Caco-2 (cell line): ENCODE results near the gene LNPEP. TPM values are rescaled to one million over a fixed set of nuclear protein-coding genes. Genes with fewer than 3 reads are reported as not detected.

ENCODE experiments used
- BruUV-seq: library from RNA; stranded (reverse); fragments of 400-500 nt; replicated peaks from 2 replicates; lab custom pipeline; 2021; lab: Mats Ljungman, UMichigan
- CTCF ChIA-PET: fragments of 300-600 bp; sonication (Branson Sonifier 250); formaldehyde crosslinking; loops from one replicate; lab custom pipeline; 2022; ENCODE audit warnings: antibody characterized with exemption; lab: Charles Lee
- POLR2A ChIA-PET: fragments of 300-600 bp; sonication (Branson Sonifier 250); formaldehyde crosslinking; loops from one replicate; lab custom pipeline; 2022; ENCODE audit warnings: antibody characterized with exemption; lab: Charles Lee
- DNase-seq, 2 experiments: peaks; one replicate each; pipeline versions ENCODE4 v3.0.0 to v3.0.0-alpha.2; 2020 to 2022
- H3K27me3 ChIP-seq: replicated peaks from 2 replicates; pipeline ENCODE4 v1.6.0; 2011; ENCODE audit warnings: low read length; ENCODE audit not compliant: control insufficient read depth, insufficient read depth
- H3K36me3 ChIP-seq: 2 replicates; pipeline ENCODE4 v1.5.1; 2011; ENCODE audit warnings: low read length; ENCODE audit not compliant: control insufficient read depth, insufficient read depth
- H3K4me1 ChIP-seq: fragments of 250-450 bp; sonication (Bioruptor Pico); 2 replicates; pipeline ENCODE4 v1.5.1; 2020; ENCODE audit warnings: mild to moderate bottlenecking
- H3K4me3 ChIP-seq: 2 replicates; pipeline ENCODE4 v1.5.1; 2011; ENCODE audit warnings: low read depth, mild to moderate bottlenecking, control low read depth, low read length
- H3K9me3 ChIP-seq: fragments of 250-450 bp; sonication (Bioruptor Pico); 2 replicates; pipeline ENCODE4 v1.5.1; 2020; ENCODE audit warnings: mild to moderate bottlenecking, moderate library complexity
- H3K27ac Mint-ChIP-seq: one replicate; pipeline ENCODE4 v1.8.0; 2022; ENCODE audit warnings: mixed read lengths; ENCODE audit not compliant: unreplicated experiment
- H3K27me3 Mint-ChIP-seq: one replicate; pipeline ENCODE4 v1.8.0; 2022; ENCODE audit warnings: mixed read lengths; ENCODE audit not compliant: insufficient read depth, unreplicated experiment
- H3K36me3 Mint-ChIP-seq: one replicate; pipeline ENCODE4 v1.8.0; 2022; ENCODE audit warnings: mild to moderate bottlenecking, mixed read lengths; ENCODE audit not compliant: insufficient read depth, unreplicated experiment
- H3K4me1 Mint-ChIP-seq: one replicate; pipeline ENCODE4 v1.8.0; 2022; ENCODE audit warnings: low read depth, mixed read lengths; ENCODE audit not compliant: unreplicated experiment
- H3K4me3 Mint-ChIP-seq: one replicate; pipeline ENCODE4 v1.8.0; 2022; ENCODE audit warnings: mild to moderate bottlenecking, moderate library complexity, mixed read lengths; ENCODE audit not compliant: unreplicated experiment
- H3K9me3 Mint-ChIP-seq: one replicate; pipeline ENCODE4 v1.8.0; 2022; ENCODE audit warnings: mixed read lengths; ENCODE audit not compliant: unreplicated experiment
- intact Hi-C: fragments of 100-400 bp; cut with micrococcal nuclease; formaldehyde crosslinking; loops from one replicate; pipeline ENCODE4 v1.10.0; 2022; ENCODE audit not compliant: unreplicated experiment
- total RNA-seq: library from RNA; stranded (reverse); gene quantifications from 2 replicates; pipeline ENCODE4 v1.2.3, GENCODE V29; 2022
- TF ChIP-seq, protein P1 (sequence below), 2 experiments: fragments of 200-600 bp in 1 of 2; IDR thresholded peaks; 1 replicate in 1 of 2; 2 replicates in 1 of 2; pipeline versions ENCODE4 v1.5.1 to v1.8.0; 2011 to 2022; ENCODE audit warnings: antibody characterized with exemption in 1 of 2, control low read depth in 1 of 2, inconsistent platforms in 1 of 2, low read depth in 1 of 2, low read length in 1 of 2, mild to moderate bottlenecking in 1 of 2, moderate library complexity in 1 of 2; ENCODE audit not compliant: insufficient read depth in 1 of 2, severe bottlenecking in 1 of 2, unreplicated experiment in 1 of 2

The LNPEP gene
- total RNA-seq, 1 experiment from 2014 or later: 21.4 TPM

DNA sequence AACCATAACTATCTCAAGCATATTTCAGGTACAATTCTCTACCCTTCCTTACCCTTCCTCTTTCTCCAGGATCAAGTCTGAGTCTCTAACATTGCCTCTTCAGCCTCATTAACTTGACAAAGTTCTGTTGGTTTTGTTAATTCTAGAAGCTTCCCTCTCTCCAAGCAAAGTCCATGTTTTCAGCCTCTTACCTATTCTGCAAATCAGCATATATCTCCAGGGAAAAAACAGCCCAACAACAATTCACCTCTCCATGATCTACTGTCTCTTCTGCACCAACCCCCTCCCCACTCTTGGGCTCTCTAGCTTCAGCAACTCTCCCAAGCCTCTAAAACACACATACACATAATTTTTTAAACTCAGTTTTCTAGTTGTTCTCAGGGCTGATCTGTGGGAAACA lies 134.4 kb downstream of the LNPEP start:
- H3K4me1 Mint-ChIP-seq: peaks cover 13% of the 10 kb centered on the region
- no peaks in the 10 kb centered on the region for H3K27me3 Mint-ChIP-seq
- Histone ChIP-seq H3K9me3 (no peaks in the 10 kb centered on the region), H3K4me1 (peaks cover 9% of the 10 kb centered on the region), H3K27me3 (no peaks in the 10 kb centered on the region), H3K4me3 (no peak overlapping the region), H3K36me3 (no peaks in the 10 kb centered on the region)
- H3K36me3 Mint-ChIP-seq: no peaks in the 10 kb centered on the region
- ChIA-PET POLR2A (no interaction called here), CTCF (interaction anchor here (0.7 kb wide), 1 partner anchor 26 kb away, joined by 3 read pairs; no protein-coding TSS in a partner anchor)
- no peak overlapping the region for H3K4me3 Mint-ChIP-seq
- H3K9me3 Mint-ChIP-seq: no peaks in the 10 kb centered on the region
- TF ChIP-seq, protein P1, sequence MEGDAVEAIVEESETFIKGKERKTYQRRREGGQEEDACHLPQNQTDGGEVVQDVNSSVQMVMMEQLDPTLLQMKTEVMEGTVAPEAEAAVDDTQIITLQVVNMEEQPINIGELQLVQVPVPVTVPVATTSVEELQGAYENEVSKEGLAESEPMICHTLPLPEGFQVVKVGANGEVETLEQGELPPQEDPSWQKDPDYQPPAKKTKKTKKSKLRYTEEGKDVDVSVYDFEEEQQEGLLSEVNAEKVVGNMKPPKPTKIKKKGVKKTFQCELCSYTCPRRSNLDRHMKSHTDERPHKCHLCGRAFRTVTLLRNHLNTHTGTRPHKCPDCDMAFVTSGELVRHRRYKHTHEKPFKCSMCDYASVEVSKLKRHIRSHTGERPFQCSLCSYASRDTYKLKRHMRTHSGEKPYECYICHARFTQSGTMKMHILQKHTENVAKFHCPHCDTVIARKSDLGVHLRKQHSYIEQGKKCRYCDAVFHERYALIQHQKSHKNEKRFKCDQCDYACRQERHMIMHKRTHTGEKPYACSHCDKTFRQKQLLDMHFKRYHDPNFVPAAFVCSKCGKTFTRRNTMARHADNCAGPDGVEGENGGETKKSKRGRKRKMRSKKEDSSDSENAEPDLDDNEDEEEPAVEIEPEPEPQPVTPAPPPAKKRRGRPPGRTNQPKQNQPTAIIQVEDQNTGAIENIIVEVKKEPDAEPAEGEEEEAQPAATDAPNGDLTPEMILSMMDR (IDR thresholded peaks at IDR 0.05; ENCODE audit: insufficient read depth in 1 of 2, low read depth in 1 of 2, low read length in 1 of 2, severe bottlenecking in 1 of 2, unreplicated experiment in 1 of 2): no peak
- no peak for DNase-seq
- H3K27ac Mint-ChIP-seq: no peak overlapping the region
- no TSS peak for BruUV-seq
- intact Hi-C loops: no loop called here

DNA sequence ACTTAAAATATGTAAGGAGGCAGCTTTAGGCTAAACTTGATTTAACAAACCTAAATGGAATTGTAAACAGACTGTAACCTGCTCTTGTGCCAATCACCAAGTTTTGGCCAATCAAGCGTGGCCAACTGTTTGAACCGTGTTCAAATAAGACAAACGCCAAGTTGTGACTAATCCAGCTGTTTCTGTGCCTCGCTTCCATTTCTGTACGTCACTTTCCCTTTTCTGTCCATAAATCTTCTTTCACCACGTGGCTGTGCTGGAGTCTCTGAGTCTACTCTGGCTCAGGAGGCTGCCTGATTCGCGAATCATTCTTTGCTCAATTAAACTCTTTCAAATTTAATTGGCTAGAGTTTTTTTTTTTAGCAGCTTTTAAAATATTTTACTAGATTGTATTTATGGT lies 135.2 kb downstream of the LNPEP start:
- ChIA-PET CTCF (interaction anchor here (0.6 kb wide), 1 partner anchor 55 kb away, joined by 3 read pairs; no protein-coding TSS in a partner anchor), POLR2A (no interaction called here)
- Histone ChIP-seq H3K9me3 (no peaks in the 10 kb centered on the region), H3K36me3 (no peaks in the 10 kb centered on the region), H3K27me3 (no peaks in the 10 kb centered on the region), H3K4me3 (no peak overlapping the region), H3K4me1 (peaks cover 17% of the 10 kb centered on the region)
- H3K36me3 Mint-ChIP-seq: no peaks in the 10 kb centered on the region
- H3K9me3 Mint-ChIP-seq: no peaks in the 10 kb centered on the region
- H3K27me3 Mint-ChIP-seq: no peaks in the 10 kb centered on the region
- no peak for DNase-seq
- no peak overlapping the region for H3K4me3 Mint-ChIP-seq
- intact Hi-C loops: no loop called here
- no peak overlapping the region for H3K27ac Mint-ChIP-seq
- no TSS peak for BruUV-seq
- peaks cover 13% of the 10 kb centered on the region for H3K4me1 Mint-ChIP-seq
- TF ChIP-seq, protein P1 (IDR thresholded peaks at IDR 0.05; ENCODE audit: insufficient read depth in 1 of 2, low read depth in 1 of 2, low read length in 1 of 2, severe bottlenecking in 1 of 2, unreplicated experiment in 1 of 2): no peak

DNA sequence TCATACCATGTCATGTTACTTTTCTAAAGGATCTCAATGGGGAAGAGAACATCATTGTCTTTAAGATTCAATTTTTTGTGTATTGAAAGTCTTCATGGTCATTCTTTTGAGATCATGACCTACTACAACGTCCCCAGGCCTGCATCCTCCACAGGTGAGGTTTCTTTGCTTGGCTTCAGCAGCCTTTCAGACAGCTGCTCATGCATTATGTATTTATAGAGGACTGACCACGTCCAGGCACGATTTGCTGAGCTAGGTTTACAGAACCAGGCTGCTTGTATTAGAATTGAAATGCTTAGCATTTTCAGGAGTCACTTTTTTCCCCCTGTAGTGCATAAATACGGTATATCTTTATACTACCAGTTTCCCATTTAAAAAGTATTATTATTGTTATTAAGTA lies 136.1 kb downstream of the LNPEP start:
- peaks cover 26% of the 10 kb centered on the region for H3K4me1 ChIP-seq
- H3K36me3 ChIP-seq: no peaks in the 10 kb centered on the region
- Mint-ChIP-seq H3K27me3 (no peaks in the 10 kb centered on the region), H3K27ac (no peak overlapping the region), H3K4me3 (no peak overlapping the region), H3K9me3 (no peaks in the 10 kb centered on the region), H3K4me1 (peaks cover 17% of the 10 kb centered on the region), H3K36me3 (no peaks in the 10 kb centered on the region)
- no peaks in the 10 kb centered on the region for H3K9me3 ChIP-seq
- H3K27me3 ChIP-seq: no peaks in the 10 kb centered on the region
- intact Hi-C loops: no loop called here
- no peak for DNase-seq
- no TSS peak for BruUV-seq
- ChIA-PET POLR2A (no interaction called here), CTCF (no interaction called here)
- no peak overlapping the region for H3K4me3 ChIP-seq
- TF ChIP-seq, protein P1 (IDR thresholded peaks at IDR 0.05; ENCODE audit: insufficient read depth in 1 of 2, low read depth in 1 of 2, low read length in 1 of 2, severe bottlenecking in 1 of 2, unreplicated experiment in 1 of 2): no peak
